Measurements from ENCODE around the gene FAM53A. TPM values are rescaled to one million over a fixed set of nuclear protein-coding genes. Genes with fewer than 3 reads are reported as not detected.

FAM53A gene
- 2.0 and 16.4 TPM in 2 replicates for total RNA-seq

GRCh38 chr4:1683736-1684505, at the start of gene FAM53A:
FAM53A (minus strand) TSS chr4:1684313; CDS start chr4:1668741, 15,572 bp downstream.

DNA sequence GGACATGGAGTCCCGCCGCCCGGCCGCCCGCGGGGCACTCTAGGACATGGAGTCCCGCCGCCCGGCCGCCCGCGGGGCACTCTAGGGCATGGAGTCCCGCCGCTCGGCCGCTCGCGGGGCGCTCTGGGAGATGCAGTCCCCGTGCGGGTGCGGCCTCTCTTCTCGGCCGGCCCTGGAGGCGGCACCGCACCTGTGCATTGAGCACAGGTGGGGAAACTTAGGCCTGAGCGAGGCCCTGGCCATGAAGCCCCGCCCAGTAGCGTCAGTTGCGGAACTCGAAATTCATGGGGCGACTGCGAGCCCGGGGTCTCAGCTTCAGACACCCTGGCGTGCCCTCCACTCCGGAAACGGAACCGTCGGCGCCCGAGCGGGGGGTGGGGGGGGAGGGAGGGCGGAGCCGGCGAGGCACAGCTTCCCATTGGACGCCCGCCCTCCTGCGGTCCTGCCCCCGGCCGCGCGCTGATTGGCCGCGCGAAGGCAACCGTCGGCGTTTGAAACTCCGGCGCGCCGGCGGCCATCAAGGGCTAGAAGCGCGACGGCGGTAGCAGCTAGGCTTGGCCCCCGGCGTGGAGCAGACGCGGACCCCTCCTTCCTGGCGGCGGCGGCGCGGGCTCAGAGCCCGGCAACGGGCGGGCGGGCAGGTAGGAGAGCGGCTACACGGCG, 37.0 kb upstream of the FAM53A start, which contains the start of the genes TACC3 and TMEM129:
TACC3 (plus strand) TSS at position 519 of the 663 bp plus-strand sequence. CDS start 1,901 bp downstream, outside the sequence.
TMEM129 (minus strand) TSS at position 321 of the 663 bp plus-strand sequence. CDS start 486 bp downstream, outside the sequence.

DNA sequence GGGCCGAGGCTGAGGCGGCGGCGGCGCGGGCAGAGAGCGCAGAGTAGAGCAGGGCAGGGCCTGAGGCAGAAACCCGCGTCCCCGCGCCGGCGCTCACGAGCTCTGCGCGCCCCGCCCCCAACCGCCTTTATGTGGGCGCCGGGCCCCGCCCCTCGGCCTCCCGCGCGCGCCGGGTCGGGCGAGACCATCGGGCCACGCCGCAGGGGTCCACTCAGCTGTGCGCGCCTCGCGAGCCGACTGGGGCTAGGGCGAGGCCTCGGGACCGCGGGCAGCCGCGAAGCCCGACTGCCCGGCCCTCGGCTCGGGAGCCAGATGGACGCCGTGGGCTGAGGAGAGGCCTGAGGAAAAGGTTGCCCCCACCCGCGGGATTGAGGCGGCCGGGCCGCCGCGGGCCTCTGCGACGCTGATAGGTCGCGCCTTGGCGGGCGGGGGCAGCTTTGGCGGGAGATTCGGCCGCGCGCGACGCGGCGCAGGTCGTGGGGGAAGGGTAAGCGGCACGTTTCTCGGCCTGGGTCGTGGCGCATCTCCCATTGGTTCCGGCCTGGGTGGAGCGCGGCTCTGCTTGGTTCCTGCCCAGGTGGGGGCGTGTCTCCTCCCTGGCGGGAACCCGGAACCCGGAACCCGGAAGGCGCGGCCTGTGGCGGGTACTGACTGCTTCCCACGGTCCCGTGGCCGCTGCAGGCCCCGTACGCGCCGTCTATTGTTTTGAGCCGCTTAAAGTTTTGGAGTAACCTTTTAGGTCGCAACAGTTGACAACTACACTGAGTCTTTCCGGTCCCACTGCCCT, 28.3 kb upstream of the FAM53A start, which contains the start of gene SLBP:
SLBP (minus strand) TSS at position 104 of the 787 bp plus-strand sequence. CDS start 131 bp downstream, outside the sequence.

Other genes starting within 250 kb of the FAM53A start
- gene SLBP, start 28.0 kb upstream of the FAM53A start, total RNA-seq: 64.2 and 72.0 TPM in 2 replicates
- 38.6 and 48.6 TPM in 2 replicates for gene TMEM129, start 37.0 kb upstream of the FAM53A start, total RNA-seq
- 11.0 and 12.5 TPM in 2 replicates for gene TACC3, start 37.2 kb upstream of the FAM53A start, total RNA-seq
- 1.8 and 3.4 TPM in 2 replicates for gene FGFR3, start 109.0 kb upstream of the FAM53A start, total RNA-seq
- 34.3 and 44.6 TPM in 2 replicates for gene LETM1, start 171.8 kb upstream of the FAM53A start, total RNA-seq
- gene NSD2, start 187.1 kb upstream of the FAM53A start, total RNA-seq: 15.2 and 21.9 TPM in 2 replicates

Measured in cardiac atrium fibroblast (primary cell).